ENCODE data around the gene ASB2. TPM values are rescaled to one million over a fixed set of nuclear protein-coding genes. Genes with fewer than 3 reads are reported as not detected.

ASB2 gene
- total RNA-seq, 1 experiment from 2014 or later, result not detected

- H3K27me3 ChIP-seq (replicated peaks; ENCODE audit: insufficient read depth, low read depth, low read length, poor library complexity), result no peaks in the 10 kb centered on the region
- no peak for DNase-seq (ENCODE audit: low spot score)
- no peaks in the 10 kb centered on the region for H3K9me3 ChIP-seq (ENCODE audit: low read depth, low read length, poor library complexity, severe bottlenecking)
- peaks cover 5% of the 10 kb centered on the region for H3K4me1 ChIP-seq (ENCODE audit: insufficient read depth, low read length, poor library complexity, severe bottlenecking)
- no peak overlapping the region for H3K27ac ChIP-seq (ENCODE audit: low read depth, low read length, poor library complexity, severe bottlenecking)
- H3K4me3 ChIP-seq (ENCODE audit: low read depth, low read length, poor library complexity, severe bottlenecking), result no peak overlapping the region
- intact Hi-C loops (cut with micrococcal nuclease; ENCODE audit: unreplicated experiment), result no loop called here
- ChIA-PET CTCF (no interaction called here), POLR2A (ENCODE audit: low non-redundant PET) (no interaction called here)
- BruUV-seq (replicated peaks), result no TSS peak
- TF ChIP-seq EZH2 (IDR thresholded peaks at IDR 0.05; ENCODE audit: borderline replicate concordance, low read depth, low read length, poor library complexity, severe bottlenecking), result no peak
- no peak for TF ChIP-seq CTCF (conservative IDR thresholded peaks at IDR 0.05; ENCODE audit: low read depth, low read length)
- no peaks in the 10 kb centered on the region for H3K36me3 ChIP-seq (ENCODE audit: insufficient read depth, low read length, poor library complexity, severe bottlenecking)
Observed at GRCh38 chr14:93946104-93946503, 30.3 kb downstream of the ASB2 start.

GRCh38 chr14:93945070-93945399 is 31.3 kb downstream of the ASB2 start:
- TF ChIP-seq CTCF (conservative IDR thresholded peaks at IDR 0.05; ENCODE audit: low read depth, low read length) (no peak), EZH2 (IDR thresholded peaks at IDR 0.05; ENCODE audit: borderline replicate concordance, low read depth, low read length, poor library complexity, severe bottlenecking) (no peak)
- intact Hi-C loops (cut with micrococcal nuclease; ENCODE audit: unreplicated experiment), result no loop called here
- no TSS peak for BruUV-seq (replicated peaks)
- H3K27ac ChIP-seq (ENCODE audit: low read depth, low read length, poor library complexity, severe bottlenecking), result no peak overlapping the region
- H3K4me3 ChIP-seq (ENCODE audit: low read depth, low read length, poor library complexity, severe bottlenecking), result no peak overlapping the region
- CTCF ChIA-PET, result no interaction called here
- POLR2A ChIA-PET (ENCODE audit: low non-redundant PET), result no interaction called here
- DNase-seq (ENCODE audit: low spot score), result no peak
- H3K36me3 ChIP-seq (ENCODE audit: insufficient read depth, low read length, poor library complexity, severe bottlenecking), result no peaks in the 10 kb centered on the region
- no peaks in the 10 kb centered on the region for H3K27me3 ChIP-seq (replicated peaks; ENCODE audit: insufficient read depth, low read depth, low read length, poor library complexity)
- no peaks in the 10 kb centered on the region for H3K9me3 ChIP-seq (ENCODE audit: low read depth, low read length, poor library complexity, severe bottlenecking)
- peaks cover 6% of the 10 kb centered on the region for H3K4me1 ChIP-seq (ENCODE audit: insufficient read depth, low read length, poor library complexity, severe bottlenecking)

GRCh38 chr14:93944348-93945069 is 31.9 kb downstream of the ASB2 start:
- intact Hi-C loops (cut with micrococcal nuclease; ENCODE audit: unreplicated experiment), result loop anchor here (5.0 kb wide), 1 partner anchor 193 kb away; no protein-coding TSS in a partner anchor
- no peak for DNase-seq (ENCODE audit: low spot score)
- ChIA-PET POLR2A (ENCODE audit: low non-redundant PET) (no interaction called here), CTCF (no interaction called here)
- peaks cover 6% of the 10 kb centered on the region for H3K4me1 ChIP-seq (ENCODE audit: insufficient read depth, low read length, poor library complexity, severe bottlenecking)
- H3K36me3 ChIP-seq (ENCODE audit: insufficient read depth, low read length, poor library complexity, severe bottlenecking), result no peaks in the 10 kb centered on the region
- H3K4me3 ChIP-seq (ENCODE audit: low read depth, low read length, poor library complexity, severe bottlenecking), result no peak overlapping the region
- no TSS peak for BruUV-seq (replicated peaks)
- no peak overlapping the region for H3K27ac ChIP-seq (ENCODE audit: low read depth, low read length, poor library complexity, severe bottlenecking)
- TF ChIP-seq EZH2 (IDR thresholded peaks at IDR 0.05; ENCODE audit: borderline replicate concordance, low read depth, low read length, poor library complexity, severe bottlenecking) (no peak), CTCF (conservative IDR thresholded peaks at IDR 0.05; ENCODE audit: low read depth, low read length) (no peak)
- H3K27me3 ChIP-seq (replicated peaks; ENCODE audit: insufficient read depth, low read depth, low read length, poor library complexity), result no peaks in the 10 kb centered on the region
- no peaks in the 10 kb centered on the region for H3K9me3 ChIP-seq (ENCODE audit: low read depth, low read length, poor library complexity, severe bottlenecking)

Measured in A673 (cell line).